Testis (tissue), 3 donors: Measurements from ENCODE around the gene MAP3K15. TPM values are rescaled to one million over a fixed set of nuclear protein-coding genes. Genes with fewer than 3 reads are reported as not detected.
"Not testable (repeated sequence)": the region's sequence is repeated elsewhere in the genome, so short reads cannot be mapped to it uniquely, and the experiment has no call there.

Experiments
- DNase-seq: peaks from one replicate; pipeline ENCODE4 v3.0.0-alpha.2; 2019
- H3K27ac ChIP-seq, 2 donors: fragments of 200-600 bp; sonication (generic); one replicate each; pipeline ENCODE4 v1.5.1; 2019
- H3K27me3 ChIP-seq: fragments of 200-600 bp; sonication (generic); one replicate; pipeline ENCODE4 v1.5.1; 2019
- H3K36me3 ChIP-seq: fragments of 200-600 bp; sonication (generic); one replicate; pipeline ENCODE4 v1.5.1; 2017; ENCODE audit warnings: low read depth; ENCODE audit errors: missing control alignments
- H3K4me1 ChIP-seq: fragments of 200-600 bp; sonication (generic); one replicate; pipeline ENCODE4 v1.5.1; 2019
- H3K4me3 ChIP-seq, 2 donors: fragments of 200-600 bp; sonication (generic); one replicate each; pipeline ENCODE4 v1.5.1; 2017 to 2019
- H3K9me3 ChIP-seq: fragments of 200-600 bp; sonication (generic); one replicate; pipeline ENCODE4 v1.5.1; 2017
- POLR2A ChIP-seq: fragments of 450-650 bp; IDR thresholded peaks from one replicate; pipeline ENCODE4 v1.6.1; 2017; ENCODE audit warnings: antibody characterized with exemption, mild to moderate bottlenecking, moderate library complexity
- WGBS, 2 donors: methylation state at CpG; one replicate each; pipeline ENCODE4 v1.1.5; 2018; 5-methylcytosine and 5-hydroxymethylcytosine counted together
- intact Hi-C: fragments of 100-400 bp; cut with DNase I; formaldehyde crosslinking; loops from one replicate; pipeline ENCODE4 v1.15.1; 2023; ENCODE audit warnings: low total_unique reads
- polyA plus RNA-seq: library from polyadenylated mRNA; stranded (reverse); fragments of 350-450 nt; fragmentation: Illumina TruSeq; extraction: RNeasy Lipid Tissue Mini Kit (QIAGEN cat#74804); gene quantifications from one replicate; pipeline ENCODE4 v1.2.3, GENCODE V29; 2014; ENCODE audit warnings: low read depth, low replicate concordance; ENCODE audit not compliant: insufficient read depth
- total RNA-seq, 2 donors: library from RNA; depleted of rRNA; stranded (reverse); fragments of >200 nt; gene quantifications; one replicate each; pipeline ENCODE4 v1.2.3, GENCODE V29; 2016
- TF ChIP-seq, protein P1 (sequence below), 3 experiments: fragments of 450-650 bp in 2 of 3; fragments of 200-600 bp in 1 of 3; sonication (generic) in 1 of 3; IDR thresholded peaks; one replicate each; pipeline ENCODE4 v1.5.1; 2016 to 2019; ENCODE audit warnings: antibody characterized with exemption in 3 of 3, mild to moderate bottlenecking in 2 of 3, moderate library complexity in 1 of 3

Gene MAP3K15
- total and polyA plus RNA-seq, 3 donors from 2014 or later, result 1.7 to 2.5 (median 2.5) TPM

DNA sequence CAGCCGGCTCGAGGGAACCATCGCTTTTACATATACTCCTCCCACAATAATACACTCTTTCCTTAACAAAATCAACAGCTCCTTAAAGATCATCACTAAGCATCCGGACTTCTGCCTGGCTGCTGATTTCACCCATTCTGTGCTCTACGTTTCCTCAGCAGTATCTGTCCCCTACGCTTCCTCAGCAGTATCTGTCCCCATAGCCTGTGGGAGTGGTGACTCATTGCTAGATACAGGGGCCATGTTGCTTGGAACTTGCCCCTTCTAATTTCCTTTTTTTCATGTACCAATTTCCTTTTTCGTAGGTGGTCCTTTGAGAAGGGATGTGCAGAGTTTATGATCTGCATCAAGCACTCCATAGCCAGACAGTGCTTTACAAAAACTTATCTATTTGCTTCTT lies 18.6 kb downstream of the MAP3K15 start:
- Histone ChIP-seq H3K27me3 (no peaks in the 10 kb centered on the region), H3K9me3 (no peaks in the 10 kb centered on the region), H3K27ac (no peak overlapping the region), H3K36me3 (no peaks in the 10 kb centered on the region), H3K4me1 (no peaks in the 10 kb centered on the region), H3K4me3 (no peak overlapping the region)
- intact Hi-C loops, result no loop called here
- no peak for TF ChIP-seq POLR2A
- TF ChIP-seq, protein P1, sequence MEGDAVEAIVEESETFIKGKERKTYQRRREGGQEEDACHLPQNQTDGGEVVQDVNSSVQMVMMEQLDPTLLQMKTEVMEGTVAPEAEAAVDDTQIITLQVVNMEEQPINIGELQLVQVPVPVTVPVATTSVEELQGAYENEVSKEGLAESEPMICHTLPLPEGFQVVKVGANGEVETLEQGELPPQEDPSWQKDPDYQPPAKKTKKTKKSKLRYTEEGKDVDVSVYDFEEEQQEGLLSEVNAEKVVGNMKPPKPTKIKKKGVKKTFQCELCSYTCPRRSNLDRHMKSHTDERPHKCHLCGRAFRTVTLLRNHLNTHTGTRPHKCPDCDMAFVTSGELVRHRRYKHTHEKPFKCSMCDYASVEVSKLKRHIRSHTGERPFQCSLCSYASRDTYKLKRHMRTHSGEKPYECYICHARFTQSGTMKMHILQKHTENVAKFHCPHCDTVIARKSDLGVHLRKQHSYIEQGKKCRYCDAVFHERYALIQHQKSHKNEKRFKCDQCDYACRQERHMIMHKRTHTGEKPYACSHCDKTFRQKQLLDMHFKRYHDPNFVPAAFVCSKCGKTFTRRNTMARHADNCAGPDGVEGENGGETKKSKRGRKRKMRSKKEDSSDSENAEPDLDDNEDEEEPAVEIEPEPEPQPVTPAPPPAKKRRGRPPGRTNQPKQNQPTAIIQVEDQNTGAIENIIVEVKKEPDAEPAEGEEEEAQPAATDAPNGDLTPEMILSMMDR (IDR thresholded peaks at IDR 0.05), result no peak
- no peak for DNase-seq
- WGBS, 2 donors, result 67 to 69% methylated on average over 7 of the region's 7 CpGs

DNA sequence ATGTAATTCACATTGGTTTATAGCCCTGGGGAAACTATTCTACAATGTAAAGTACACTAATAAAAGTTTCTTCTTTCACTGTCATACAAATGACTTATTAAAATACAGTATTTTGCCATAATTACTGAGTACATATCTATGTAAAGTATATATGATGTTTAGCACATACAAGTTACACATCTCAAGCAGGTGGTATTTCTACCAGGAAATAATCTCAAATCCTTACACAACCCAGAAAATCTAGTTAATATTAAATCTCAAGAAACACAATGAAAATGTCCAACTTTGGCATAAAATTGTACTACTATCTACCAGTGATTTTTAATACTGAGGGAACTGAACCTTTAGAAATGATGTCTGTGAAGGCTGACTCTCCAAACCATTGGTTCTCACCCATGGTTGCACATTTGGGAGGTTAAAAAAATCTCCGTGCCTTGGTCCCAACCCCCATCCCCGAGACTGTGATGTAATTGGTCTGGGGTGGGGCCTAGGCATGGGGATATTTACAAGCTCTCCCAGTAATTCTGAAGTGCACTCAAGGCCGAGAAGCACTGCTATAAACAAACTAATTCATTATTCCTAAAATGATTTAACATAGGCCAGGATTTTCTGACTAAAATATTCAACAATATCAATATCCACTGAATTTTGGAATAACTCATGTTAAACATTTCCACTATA lies 27.6 kb downstream of the MAP3K15 start:
- no peak for DNase-seq

DNA sequence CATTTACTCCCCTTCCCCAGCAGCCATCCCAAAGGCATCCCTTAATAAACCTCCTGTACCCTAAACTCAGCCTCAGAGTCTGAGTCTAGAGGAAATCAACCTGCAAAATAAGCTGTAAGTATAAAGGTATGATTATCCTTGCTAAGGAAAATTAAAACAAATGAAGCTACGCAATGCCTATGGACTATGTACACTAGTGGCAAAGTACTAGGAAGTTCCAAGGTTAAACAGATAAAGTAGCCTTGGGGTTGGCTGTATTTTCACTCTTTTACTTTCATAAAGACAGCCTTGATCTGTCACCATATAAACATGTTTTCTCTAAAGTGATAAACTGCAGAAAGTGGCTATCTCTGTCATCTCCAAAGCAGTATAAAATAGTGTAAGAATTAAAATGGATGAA lies 35.9 kb downstream of the MAP3K15 start:
- no peaks in the 10 kb centered on the region for H3K9me3 ChIP-seq
- no peak for DNase-seq
- 69 to 84% methylated on average over 1 of the region's 1 CpG for WGBS, 2 donors
- H3K27me3 ChIP-seq, result no peaks in the 10 kb centered on the region
- TF ChIP-seq POLR2A, result no peak
- TF ChIP-seq, protein P1 (IDR thresholded peaks at IDR 0.05), result no peak
- intact Hi-C loops, result no loop called here
- H3K27ac ChIP-seq, result no peak overlapping the region
- no peaks in the 10 kb centered on the region for H3K36me3 ChIP-seq
- no peaks in the 10 kb centered on the region for H3K4me1 ChIP-seq
- no peak overlapping the region for H3K4me3 ChIP-seq

More for the DNA sequence above, 27.6 kb downstream of the MAP3K15 start:
- no peak for TF ChIP-seq POLR2A
- TF ChIP-seq, protein P1 (IDR thresholded peaks at IDR 0.05), result no peak
- intact Hi-C loops, result no loop called here
- no peaks in the 10 kb centered on the region for H3K36me3 ChIP-seq
- 82 to 83% methylated on average over 2 to 3 of the region's 3 CpGs for WGBS, 2 donors
- no peak overlapping the region for H3K4me3 ChIP-seq
- no peaks in the 10 kb centered on the region for H3K9me3 ChIP-seq
- H3K27me3 ChIP-seq, result no peaks in the 10 kb centered on the region
- no peaks in the 10 kb centered on the region for H3K4me1 ChIP-seq
- H3K27ac ChIP-seq, result no peak overlapping the region

DNA sequence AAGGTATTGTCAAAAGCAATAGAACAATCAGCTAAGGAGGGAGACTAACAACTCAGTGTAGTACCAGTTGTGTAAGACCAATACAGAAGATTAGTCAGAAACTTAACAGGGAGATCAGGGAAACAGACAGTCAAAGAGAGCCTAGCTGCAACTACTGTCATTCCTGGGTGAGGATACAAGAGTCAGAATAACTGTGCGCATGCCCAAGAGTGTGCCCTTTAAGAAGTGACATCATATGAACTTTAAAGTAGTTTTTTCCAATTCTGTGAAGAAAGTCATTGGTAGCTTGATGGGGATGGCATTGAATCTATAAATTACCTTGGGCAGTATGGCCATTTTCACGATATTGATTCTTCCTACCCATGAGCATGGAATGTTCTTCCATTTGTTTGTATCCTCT lies 46.9 kb downstream of the MAP3K15 start:
- H3K27me3 ChIP-seq, intact Hi-C loops, H3K27ac ChIP-seq, H3K36me3 ChIP-seq, H3K4me3 ChIP-seq, DNase-seq, H3K4me1 ChIP-seq, H3K9me3 ChIP-seq: not testable (repeated sequence)
- WGBS, 2 donors, result 79 to 93% methylated on average over 2 of the region's 2 CpGs

DNA sequence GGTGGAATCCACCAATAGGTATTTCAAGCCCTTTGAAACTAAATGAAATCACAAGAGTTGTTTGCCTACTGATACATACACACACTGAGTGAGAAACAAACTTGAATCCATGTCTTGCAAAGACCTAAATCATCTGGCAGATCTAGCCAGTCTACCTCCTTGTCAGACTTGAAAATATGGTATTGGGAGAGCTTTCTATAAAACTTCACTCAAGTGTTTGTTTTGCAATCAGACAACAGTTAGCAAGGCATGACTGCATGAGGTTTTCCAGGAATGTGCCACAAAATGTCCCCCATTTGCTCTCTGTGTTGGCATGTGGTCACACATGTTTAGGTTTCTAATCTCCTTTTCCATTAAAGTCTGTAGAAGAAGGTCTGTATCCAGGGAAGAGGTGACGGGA lies 52.4 kb downstream of the MAP3K15 start:
- TF ChIP-seq, protein P1 (IDR thresholded peaks at IDR 0.05), result no peak
- no peak for TF ChIP-seq POLR2A

More for the DNA sequence above, 52.4 kb downstream of the MAP3K15 start:
- no peaks in the 10 kb centered on the region for H3K9me3 ChIP-seq
- no peaks in the 10 kb centered on the region for H3K4me1 ChIP-seq
- intact Hi-C loops, result no loop called here
- no peaks in the 10 kb centered on the region for H3K27me3 ChIP-seq
- WGBS, 2 donors, result 67 to 89% methylated on average over 1 of the region's 1 CpG
- H3K27ac ChIP-seq, result no peak overlapping the region
- no peaks in the 10 kb centered on the region for H3K36me3 ChIP-seq
- no peak for DNase-seq
- no peak overlapping the region for H3K4me3 ChIP-seq
